Lung (tissue), 12 donors: ENCODE data around the gene GNG7. TPM values are rescaled to one million over a fixed set of nuclear protein-coding genes. Genes with fewer than 3 reads are reported as not detected.

Experiments
- ATAC-seq: fragments of 200-7000 bp; cut with Tn5 transposase; one replicate; pipeline ENCODE4 v1.9.1; 2020; ENCODE audit warnings: moderate number of reproducible peaks; ENCODE audit not compliant: insufficient read depth, low FRiP score
- DNase-seq, 3 donors: peaks; one replicate each; pipeline ENCODE4 v3.0.0-alpha.2; 2013 to 2017
- H3K27ac ChIP-seq, 2 donors: one replicate each; pipeline ENCODE4 v1.5.1; 2013; ENCODE audit warnings: mild to moderate bottlenecking in 2 of 2, moderate library complexity in 2 of 2, control low read depth in 1 of 2, inconsistent platforms in 1 of 2, low read depth in 1 of 2, low read length in 1 of 2
- H3K27me3 ChIP-seq, 3 donors: one replicate each; pipeline ENCODE4 v1.5.1; 2013; ENCODE audit warnings: low read length in 2 of 3; ENCODE audit not compliant: control insufficient read depth in 3 of 3, insufficient read depth in 3 of 3
- H3K36me3 ChIP-seq, 4 donors: one replicate each; pipeline ENCODE4 v1.5.1; 2013; ENCODE audit warnings: low read length in 4 of 4, mild to moderate bottlenecking in 1 of 4, moderate library complexity in 1 of 4; ENCODE audit not compliant: control insufficient read depth in 4 of 4, insufficient read depth in 4 of 4
- H3K4me1 ChIP-seq, 5 donors: one replicate each; pipeline ENCODE4 v1.5.1; 2013; ENCODE audit warnings: low read length in 5 of 5, mild to moderate bottlenecking in 2 of 5, moderate library complexity in 1 of 5; ENCODE audit not compliant: control insufficient read depth in 5 of 5, insufficient read depth in 5 of 5
- H3K4me3 ChIP-seq: one replicate; pipeline ENCODE4 v1.5.1; 2013; ENCODE audit warnings: mild to moderate bottlenecking, control low read depth, moderate library complexity
- H3K9ac ChIP-seq, 2 donors: one replicate each; pipeline ENCODE4 v1.5.1; 2013; ENCODE audit warnings: low read length in 2 of 2, control low read depth in 1 of 2; ENCODE audit not compliant: insufficient read depth in 1 of 2
- H3K9me3 ChIP-seq, 4 donors: one replicate each; pipeline ENCODE4 v1.5.1; 2013; ENCODE audit warnings: low read length in 3 of 4, mild to moderate bottlenecking in 1 of 4, moderate library complexity in 1 of 4; ENCODE audit not compliant: control insufficient read depth in 4 of 4, insufficient read depth in 3 of 4
- WGBS, 2 donors: extraction: QIAGEN DNeasy Blood & Tissue Kit; methylation state at CpG; one replicate each; pipeline ENCODE4 v1.1.7; 2013; 5-methylcytosine and 5-hydroxymethylcytosine counted together
- polyA plus RNA-seq, 2 donors: library from polyadenylated mRNA; stranded (reverse); fragments of 200-250 nt; gene quantifications; one replicate each; pipeline ENCODE4 v1.2.1, GENCODE V29; 2013
- total RNA-seq, 2 donors: library from RNA; depleted of rRNA in 1 of 2; stranded (reverse); fragments of >200 nt in 1 of 2; gene quantifications; one replicate each; pipeline ENCODE4 v1.2.1, GENCODE V29; 2014 to 2021
- TF ChIP-seq, protein P1 (sequence below): IDR thresholded peaks from 2 replicates; pipeline ENCODE4 v1.5.1; 2012; ENCODE audit warnings: mild to moderate bottlenecking; ENCODE audit errors: control extremely low read depth, extremely low read depth
- donor health status: control.
- donor health status: control.
- donor health status: Bipolar disorder and iron deficiency.
- donor health status: healthy.
- donor health status: DM: yes; HTN: yes; CAD: no.

Gene GNG7
- total and polyA plus RNA-seq, 4 donors: 1.6 to 4.5 (median 2.8) TPM

DNA sequence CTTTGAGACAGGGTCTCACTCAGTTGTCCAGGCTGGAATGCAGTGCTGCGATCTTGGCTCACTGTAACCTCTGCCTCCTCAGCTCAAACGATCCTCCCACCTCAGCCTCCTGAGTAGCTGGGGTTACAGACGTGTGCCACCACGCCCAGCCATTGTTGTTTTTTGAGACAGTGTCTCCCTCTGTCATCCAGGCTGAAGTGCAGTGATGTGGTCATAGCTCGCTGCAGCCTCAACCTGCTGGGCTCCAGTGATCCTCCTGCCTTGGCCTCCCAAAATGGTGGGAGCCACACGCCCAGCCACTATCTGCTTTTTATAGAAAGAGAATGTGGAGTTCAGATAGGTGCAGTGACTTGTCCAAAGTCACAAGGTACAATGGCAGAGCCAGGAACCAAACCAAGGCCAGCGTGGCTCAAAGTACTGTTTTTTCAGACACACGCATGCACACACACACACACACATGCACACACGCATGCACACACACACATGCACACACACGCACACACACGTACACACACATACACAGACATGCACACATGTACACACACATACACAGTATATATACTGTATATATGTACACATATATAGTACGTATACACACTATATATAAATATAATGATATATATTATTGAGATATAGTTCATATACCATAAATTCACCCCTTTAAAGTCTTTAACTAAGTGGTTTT, 220.0 kb downstream of the GNG7 start:
- Histone ChIP-seq H3K9ac (no peak overlapping the region), H3K27ac (no peak overlapping the region), H3K9me3 (peaks cover 0 to 5% (median 2%) of the 10 kb centered on the region in 4 donors), H3K27me3 (peaks cover 0 to 3% (median 0%) of the 10 kb centered on the region in 3 donors), H3K4me1 (peaks cover 0 to 19% (median 3%) of the 10 kb centered on the region in 5 donors), H3K36me3 (peaks cover 0 to 4% (median 0%) of the 10 kb centered on the region in 4 donors), H3K4me3 (no peak overlapping the region)
- 79 to 87% methylated on average over 12 of the region's 12 CpGs for WGBS, 2 donors
- TF ChIP-seq, protein P1, sequence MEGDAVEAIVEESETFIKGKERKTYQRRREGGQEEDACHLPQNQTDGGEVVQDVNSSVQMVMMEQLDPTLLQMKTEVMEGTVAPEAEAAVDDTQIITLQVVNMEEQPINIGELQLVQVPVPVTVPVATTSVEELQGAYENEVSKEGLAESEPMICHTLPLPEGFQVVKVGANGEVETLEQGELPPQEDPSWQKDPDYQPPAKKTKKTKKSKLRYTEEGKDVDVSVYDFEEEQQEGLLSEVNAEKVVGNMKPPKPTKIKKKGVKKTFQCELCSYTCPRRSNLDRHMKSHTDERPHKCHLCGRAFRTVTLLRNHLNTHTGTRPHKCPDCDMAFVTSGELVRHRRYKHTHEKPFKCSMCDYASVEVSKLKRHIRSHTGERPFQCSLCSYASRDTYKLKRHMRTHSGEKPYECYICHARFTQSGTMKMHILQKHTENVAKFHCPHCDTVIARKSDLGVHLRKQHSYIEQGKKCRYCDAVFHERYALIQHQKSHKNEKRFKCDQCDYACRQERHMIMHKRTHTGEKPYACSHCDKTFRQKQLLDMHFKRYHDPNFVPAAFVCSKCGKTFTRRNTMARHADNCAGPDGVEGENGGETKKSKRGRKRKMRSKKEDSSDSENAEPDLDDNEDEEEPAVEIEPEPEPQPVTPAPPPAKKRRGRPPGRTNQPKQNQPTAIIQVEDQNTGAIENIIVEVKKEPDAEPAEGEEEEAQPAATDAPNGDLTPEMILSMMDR: no peak
- no peak for DNase-seq
- ATAC-seq: no peak

DNA sequence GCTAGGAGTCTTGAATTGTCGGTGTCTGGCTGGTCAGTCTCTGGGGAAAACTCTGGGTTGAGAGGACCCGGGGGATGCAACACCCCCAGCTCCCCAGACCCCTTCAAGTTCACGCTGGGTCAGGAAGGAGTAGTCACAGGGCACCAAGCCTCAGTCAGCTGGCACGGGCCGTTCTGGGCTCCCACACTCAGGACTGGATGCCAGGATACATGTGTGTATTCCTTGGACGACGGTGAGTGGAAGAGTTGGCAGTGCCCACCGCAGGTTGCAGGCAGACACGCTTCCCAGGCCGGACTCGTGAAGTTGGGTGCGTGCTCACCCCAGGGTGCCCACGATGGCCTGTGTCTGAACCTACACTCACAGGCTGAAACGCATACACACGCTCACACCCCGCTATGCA, 221.0 kb downstream of the GNG7 start:
- no peak overlapping the region for H3K9ac ChIP-seq
- WGBS, 2 donors: 95 to 96% methylated on average over 16 of the region's 16 CpGs
- H3K9me3 ChIP-seq: peaks cover 0 to 5% (median 2%) of the 10 kb centered on the region in 4 donors
- TF ChIP-seq, protein P1: no peak
- H3K4me3 ChIP-seq: no peak overlapping the region
- peaks cover 0 to 6% (median 0%) of the 10 kb centered on the region in 3 donors for H3K27me3 ChIP-seq
- no peak overlapping the region for H3K27ac ChIP-seq
- H3K36me3 ChIP-seq: peaks cover 0 to 8% (median 0%) of the 10 kb centered on the region in 4 donors
- H3K4me1 ChIP-seq: peaks cover 0 to 25% (median 4%) of the 10 kb centered on the region in 5 donors
- no peak for DNase-seq
- ATAC-seq: no peak

DNA sequence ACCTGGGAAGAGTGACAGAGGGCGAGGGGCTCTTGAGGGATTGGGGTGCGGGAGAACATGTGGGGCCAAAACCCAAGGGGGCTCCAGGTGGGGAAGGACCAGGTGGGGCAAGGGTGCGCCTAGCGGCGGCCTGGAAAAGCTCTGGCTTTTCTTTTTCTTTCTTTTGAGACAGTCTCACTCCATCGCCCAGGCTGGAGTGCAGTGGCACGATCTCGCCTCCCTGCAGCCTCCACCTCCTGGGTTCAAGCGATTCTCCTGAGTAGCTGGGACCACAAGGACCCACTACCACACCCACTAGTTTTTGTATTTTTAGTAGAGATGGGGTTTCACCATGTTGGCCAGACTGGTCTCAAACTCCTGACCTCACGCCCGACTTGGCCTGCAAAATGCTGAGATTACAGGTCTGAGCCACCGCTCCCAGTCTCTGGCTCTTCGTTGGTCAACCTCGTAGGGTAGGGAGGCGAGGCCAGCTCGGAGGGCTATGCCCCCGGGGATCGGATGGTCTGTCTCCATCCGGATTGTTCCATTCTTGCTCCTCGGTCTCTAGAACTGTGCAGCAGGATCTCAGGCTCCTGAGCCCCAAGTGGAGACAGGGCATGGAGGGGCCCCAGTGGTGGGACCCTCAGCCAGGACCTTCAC, 222.8 kb downstream of the GNG7 start:
- peaks cover 0 to 8% (median 0%) of the 10 kb centered on the region in 4 donors for H3K36me3 ChIP-seq
- H3K9me3 ChIP-seq: peaks cover 0 to 5% (median 2%) of the 10 kb centered on the region in 4 donors
- H3K4me1 ChIP-seq: peaks cover 0 to 35% (median 4%) of the 10 kb centered on the region in 5 donors
- no peak overlapping the region for H3K27ac ChIP-seq
- whole genome bisulfite sequencing, 2 donors: 68 to 74% methylated on average over 20 of the region's 20 CpGs
- TF ChIP-seq, protein P1: no peak
- no peak for DNase-seq
- peaks cover 0 to 6% (median 0%) of the 10 kb centered on the region in 3 donors for H3K27me3 ChIP-seq
- no peak overlapping the region for H3K9ac ChIP-seq
- ATAC-seq: no peak
- no peak overlapping the region for H3K4me3 ChIP-seq
